PFSK-1 (cell line): ENCODE measurements around the gene UST.

Experiments used
- FOXP2 ChIP-seq: optimal IDR thresholded peaks from 2 replicates; pipeline ENCODE3; 2011; ENCODE audit warnings: borderline replicate concordance, control low read depth, inconsistent platforms; ENCODE audit not compliant: insufficient read depth; ENCODE audit errors: extremely low read length, extremely low read depth
- POLR2AphosphoS5 ChIP-seq: IDR thresholded peaks from 2 replicates; pipeline ENCODE4 v1.6.1; 2012; ENCODE audit warnings: low read depth, mild to moderate bottlenecking, control low read depth, low read length, moderate library complexity
- SIN3A ChIP-seq: IDR thresholded peaks from 2 replicates; pipeline ENCODE4 v1.6.1; 2012; ENCODE audit warnings: mild to moderate bottlenecking, low read length, moderate library complexity, borderline replicate concordance; ENCODE audit not compliant: insufficient read depth
- TAF1 ChIP-seq: IDR thresholded peaks from 2 replicates; pipeline ENCODE4 v1.6.1; 2012; ENCODE audit warnings: low read length, control low read depth, borderline replicate concordance; ENCODE audit not compliant: insufficient read depth
- TF ChIP-seq, protein P1 (sequence below), 2 experiments: IDR thresholded peaks; 2 replicates each; pipeline versions ENCODE4 v1.6.1 to v1.8.0; 2011 to 2012; ENCODE audit warnings: low read depth in 2 of 2, low read length in 2 of 2, control low read depth in 1 of 2, inconsistent platforms in 1 of 2, mild to moderate bottlenecking in 1 of 2, moderate library complexity in 1 of 2; ENCODE audit not compliant: insufficient read depth in 1 of 2

The UST gene

DNA sequence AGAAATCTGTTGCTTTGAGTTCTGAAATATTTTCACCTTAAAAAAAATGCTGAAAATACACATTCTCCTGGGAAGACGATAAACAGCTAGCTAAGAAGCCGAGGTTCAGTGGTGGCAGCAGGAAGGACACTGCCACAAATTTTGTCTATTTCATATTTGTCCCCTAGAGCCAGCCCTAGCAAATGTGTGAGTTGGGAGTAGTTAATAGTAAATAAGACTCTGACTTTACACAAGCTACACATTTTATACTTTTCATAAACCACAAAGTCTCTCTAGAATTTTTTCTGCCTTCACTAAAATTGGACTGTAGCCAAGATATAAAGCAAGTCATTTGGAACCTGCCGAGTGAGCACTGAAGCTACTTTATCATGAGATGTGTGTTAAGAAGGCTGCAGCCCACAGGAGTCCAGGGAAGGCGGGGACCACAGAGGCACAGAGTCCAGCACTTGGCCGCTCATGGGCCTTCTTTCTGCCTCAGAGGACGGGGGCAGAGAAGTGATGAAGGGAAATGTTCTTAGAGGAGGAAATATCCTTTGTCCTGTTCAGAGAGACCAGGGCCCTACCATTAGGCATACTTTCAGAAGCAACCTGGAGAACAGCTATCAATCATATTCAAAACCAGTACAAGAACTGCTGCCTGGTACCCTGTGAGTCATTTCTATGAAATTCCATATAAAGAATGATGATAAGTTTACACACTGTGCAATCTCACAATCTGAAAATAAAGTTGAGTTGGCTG, 329.0 kb downstream of the UST start:
- no peak for TF ChIP-seq FOXP2
- no peak for TF ChIP-seq TAF1
- no peak for TF ChIP-seq POLR2AphosphoS5
- TF ChIP-seq, protein P1, sequence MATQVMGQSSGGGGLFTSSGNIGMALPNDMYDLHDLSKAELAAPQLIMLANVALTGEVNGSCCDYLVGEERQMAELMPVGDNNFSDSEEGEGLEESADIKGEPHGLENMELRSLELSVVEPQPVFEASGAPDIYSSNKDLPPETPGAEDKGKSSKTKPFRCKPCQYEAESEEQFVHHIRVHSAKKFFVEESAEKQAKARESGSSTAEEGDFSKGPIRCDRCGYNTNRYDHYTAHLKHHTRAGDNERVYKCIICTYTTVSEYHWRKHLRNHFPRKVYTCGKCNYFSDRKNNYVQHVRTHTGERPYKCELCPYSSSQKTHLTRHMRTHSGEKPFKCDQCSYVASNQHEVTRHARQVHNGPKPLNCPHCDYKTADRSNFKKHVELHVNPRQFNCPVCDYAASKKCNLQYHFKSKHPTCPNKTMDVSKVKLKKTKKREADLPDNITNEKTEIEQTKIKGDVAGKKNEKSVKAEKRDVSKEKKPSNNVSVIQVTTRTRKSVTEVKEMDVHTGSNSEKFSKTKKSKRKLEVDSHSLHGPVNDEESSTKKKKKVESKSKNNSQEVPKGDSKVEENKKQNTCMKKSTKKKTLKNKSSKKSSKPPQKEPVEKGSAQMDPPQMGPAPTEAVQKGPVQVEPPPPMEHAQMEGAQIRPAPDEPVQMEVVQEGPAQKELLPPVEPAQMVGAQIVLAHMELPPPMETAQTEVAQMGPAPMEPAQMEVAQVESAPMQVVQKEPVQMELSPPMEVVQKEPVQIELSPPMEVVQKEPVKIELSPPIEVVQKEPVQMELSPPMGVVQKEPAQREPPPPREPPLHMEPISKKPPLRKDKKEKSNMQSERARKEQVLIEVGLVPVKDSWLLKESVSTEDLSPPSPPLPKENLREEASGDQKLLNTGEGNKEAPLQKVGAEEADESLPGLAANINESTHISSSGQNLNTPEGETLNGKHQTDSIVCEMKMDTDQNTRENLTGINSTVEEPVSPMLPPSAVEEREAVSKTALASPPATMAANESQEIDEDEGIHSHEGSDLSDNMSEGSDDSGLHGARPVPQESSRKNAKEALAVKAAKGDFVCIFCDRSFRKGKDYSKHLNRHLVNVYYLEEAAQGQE (IDR thresholded peaks at IDR 0.05; ENCODE audit: insufficient read depth in 1 of 2, low read depth in 2 of 2, low read length in 2 of 2): no peak
- no peak for TF ChIP-seq SIN3A

DNA sequence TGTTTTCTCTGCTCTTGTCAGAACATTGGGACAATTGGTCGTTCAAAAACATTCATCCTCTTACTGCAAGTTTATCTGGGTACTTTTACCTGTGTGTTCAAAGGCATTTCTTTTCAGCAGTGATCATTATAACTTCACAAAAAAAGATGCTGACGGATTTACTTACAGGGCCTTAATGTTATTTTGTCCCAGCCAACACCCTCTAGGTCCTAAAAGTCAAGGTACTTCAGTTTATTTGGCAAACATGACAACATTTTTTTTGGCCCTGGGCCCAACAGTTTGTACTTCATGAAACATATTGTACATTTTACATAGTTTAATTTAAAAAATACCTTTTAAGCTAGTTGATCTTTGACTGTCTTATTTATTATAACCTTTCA, 329.5 kb downstream of the UST start:
- TF ChIP-seq FOXP2: no peak
- no peak for TF ChIP-seq TAF1
- TF ChIP-seq SIN3A: no peak
- TF ChIP-seq, protein P1 (IDR thresholded peaks at IDR 0.05; ENCODE audit: insufficient read depth in 1 of 2, low read depth in 2 of 2, low read length in 2 of 2): no peak
- TF ChIP-seq POLR2AphosphoS5: no peak

DNA sequence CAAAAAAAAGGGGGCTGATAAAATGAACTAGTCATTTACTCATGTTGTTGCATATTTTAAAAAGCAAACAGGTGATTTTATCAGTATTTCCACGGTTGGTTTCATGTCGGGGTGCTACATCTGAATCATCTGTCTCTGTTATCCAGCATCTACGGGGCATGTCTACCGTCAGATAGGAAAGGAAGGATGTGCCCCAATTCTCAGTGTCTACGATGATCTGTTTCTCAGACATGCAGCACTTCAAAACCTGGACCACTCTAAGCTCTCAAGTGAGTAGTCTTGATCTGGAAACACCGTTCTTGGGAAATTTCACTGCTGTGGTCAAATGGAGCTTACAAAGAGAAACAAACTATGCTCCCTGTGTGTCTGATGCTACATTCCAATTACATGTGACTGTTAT, 330.4 kb downstream of the UST start:
- TF ChIP-seq TAF1 (no peak), SIN3A (no peak), FOXP2 (no peak), POLR2AphosphoS5 (no peak)
- TF ChIP-seq, protein P1 (IDR thresholded peaks at IDR 0.05; ENCODE audit: insufficient read depth in 1 of 2, low read depth in 2 of 2, low read length in 2 of 2): no peak

DNA sequence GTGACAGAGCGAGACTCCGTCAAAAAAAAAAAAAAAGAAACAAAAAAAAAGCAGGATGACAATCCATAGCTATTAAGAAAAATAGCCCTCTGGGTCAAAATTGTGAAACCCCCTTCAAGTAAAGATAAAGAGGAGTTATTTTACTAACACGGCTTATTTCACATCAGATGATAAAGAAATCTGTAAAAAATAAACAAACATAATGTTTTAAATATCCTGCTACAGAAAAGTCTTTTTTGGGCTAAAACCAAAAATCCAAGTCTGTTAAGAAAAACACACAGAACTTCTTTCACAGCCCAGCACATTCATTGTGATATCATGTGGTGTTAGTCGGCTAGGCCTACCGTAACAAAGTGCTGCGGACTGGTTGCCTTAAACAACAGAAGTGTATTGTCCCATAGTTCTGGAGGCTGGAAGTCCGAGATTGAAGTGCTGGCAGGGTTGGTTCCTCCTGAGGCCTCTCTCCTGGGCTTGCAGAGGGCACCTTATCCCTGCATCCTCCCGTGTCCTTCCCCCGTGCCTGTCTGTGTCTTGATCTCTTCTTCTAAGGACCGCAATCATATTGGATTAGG, 331.5 kb downstream of the UST start:
- TF ChIP-seq TAF1: no peak
- no peak for TF ChIP-seq POLR2AphosphoS5
- TF ChIP-seq, protein P1 (IDR thresholded peaks at IDR 0.05; ENCODE audit: insufficient read depth in 1 of 2, low read depth in 2 of 2, low read length in 2 of 2): no peak
- TF ChIP-seq FOXP2: no peak
- TF ChIP-seq SIN3A: no peak

DNA sequence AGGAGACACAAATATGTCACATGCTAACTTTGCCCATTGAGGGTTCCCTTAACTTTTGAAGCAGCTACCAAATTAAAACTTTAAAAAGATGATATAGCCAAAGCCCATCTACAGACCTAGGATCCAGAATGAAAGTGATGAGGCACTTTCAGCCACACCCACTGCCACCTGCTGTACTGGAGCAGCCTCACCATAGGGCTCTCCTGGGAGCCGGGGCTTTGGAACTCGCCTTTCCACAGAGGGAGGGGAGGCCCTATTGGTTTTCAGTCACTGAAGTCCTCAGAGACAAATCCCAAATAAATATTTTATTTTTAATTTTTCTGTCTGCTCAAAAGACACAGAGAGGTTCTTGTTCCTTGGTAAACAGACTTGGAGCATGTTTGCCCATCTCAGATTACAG, 332.6 kb downstream of the UST start:
- TF ChIP-seq FOXP2 (no peak), TAF1 (no peak), SIN3A (no peak), POLR2AphosphoS5 (no peak)
- TF ChIP-seq, protein P1 (IDR thresholded peaks at IDR 0.05; ENCODE audit: insufficient read depth in 1 of 2, low read depth in 2 of 2, low read length in 2 of 2): no peak
